HTR-8/SVneo (cell line): ENCODE results near the gene PRPF8.
"Not testable (repeated sequence)": the region's sequence is repeated elsewhere in the genome, so short reads cannot be mapped to it uniquely, and the experiment has no call there.

ENCODE experiments used
- DNase-seq: peaks from one replicate; pipeline ENCODE4 v3.0.0; 2011; ENCODE audit warnings: low spot score, mixed read lengths; ENCODE audit not compliant: insufficient read length
- FAIRE-seq: peaks from 2 replicates; lab custom pipeline; 2011; peaks lifted over from hg19 to GRCh38; lab: Jason Lieb, UNC

The PRPF8 gene

GRCh38 chr17:1684378-1685189, at the start of gene PRPF8:
PRPF8 (minus strand) TSS chr17:1684867; CDS start chr17:1684571, 296 bp downstream.
- DNase-seq (peak; percentile 100), FAIRE-seq (peak; percentile 97)

- DNase-seq, result no peak
- FAIRE-seq, result no peak
Measured at GRCh38 chr17:1733759-1734158, 49.1 kb upstream of the PRPF8 start.

DNA sequence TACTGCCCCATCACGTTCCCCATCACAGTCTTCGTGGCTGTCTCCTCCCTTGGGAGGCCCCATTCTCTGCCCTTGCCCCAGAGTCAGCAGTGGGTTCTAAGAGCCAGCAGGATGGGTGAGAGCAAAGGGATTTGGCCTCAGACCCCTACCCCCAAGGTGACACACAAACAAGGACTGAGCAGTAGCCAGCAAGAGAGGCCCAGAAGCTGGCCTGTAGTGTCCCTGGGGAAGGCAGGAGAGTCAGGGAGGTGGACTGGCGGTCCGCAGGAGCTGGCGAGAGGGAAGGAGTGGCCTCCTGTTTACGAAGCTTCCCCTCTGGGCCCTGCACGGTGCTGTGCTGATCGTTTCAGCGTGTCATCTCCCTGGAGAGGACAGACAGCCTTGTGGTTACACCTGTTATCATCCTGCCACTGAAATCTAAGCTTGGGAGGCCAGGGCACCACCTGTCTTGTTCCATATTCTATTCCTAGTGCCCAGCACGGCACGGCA, 48.2 kb upstream of the PRPF8 start:
- no peak for FAIRE-seq
- DNase-seq, result no peak

GRCh38 chr17:1732241-1732832, 47.7 kb upstream of the PRPF8 start:
- DNase-seq (no peak), FAIRE-seq (no peak)

GRCh38 chr17:1731194-1731506, 46.5 kb upstream of the PRPF8 start:
- FAIRE-seq (no peak), DNase-seq (no peak)

- DNase-seq (no peak), FAIRE-seq (peak; percentile 36)
Measured at GRCh38 chr17:1730326-1731193, 45.9 kb upstream of the PRPF8 start.

GRCh38 chr17:1729966-1730325, 45.3 kb upstream of the PRPF8 start:
- DNase-seq (no peak), FAIRE-seq (no peak)

DNA sequence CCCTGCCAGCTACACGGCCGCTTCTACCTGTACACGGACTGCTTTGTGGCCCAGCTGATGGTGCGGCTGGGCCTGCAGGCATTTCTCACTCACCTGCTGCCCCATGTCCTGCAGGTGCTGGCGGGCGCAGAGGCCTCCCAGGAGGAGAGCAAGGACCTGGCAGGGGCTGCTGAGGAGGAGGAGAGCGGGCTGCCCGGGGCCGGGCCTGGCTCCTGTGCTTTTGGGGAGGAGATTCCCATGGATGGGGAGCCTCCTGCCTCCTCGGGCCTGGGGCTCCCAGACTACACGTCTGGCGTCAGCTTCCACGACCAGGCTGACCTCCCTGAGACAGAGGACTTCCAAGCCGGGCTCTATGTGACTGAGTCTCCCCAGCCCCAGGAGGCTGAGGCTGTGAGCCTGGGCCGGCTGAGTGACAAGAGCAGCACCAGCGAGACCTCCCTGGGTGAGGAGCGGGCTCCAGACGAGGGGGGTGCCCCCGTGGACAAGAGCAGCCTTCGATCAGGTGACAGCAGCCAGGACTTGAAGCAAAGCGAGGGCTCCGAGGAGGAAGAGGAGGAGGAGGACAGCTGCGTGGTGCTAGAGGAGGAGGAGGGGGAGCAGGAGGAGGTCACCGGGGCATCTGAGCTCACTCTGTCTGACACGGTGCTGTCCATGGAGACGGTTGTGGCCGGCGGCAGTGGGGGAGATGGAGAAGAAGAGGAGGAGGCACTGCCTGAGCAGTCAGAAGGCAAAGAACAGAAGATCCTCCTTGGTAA, 43.4 kb upstream of the PRPF8 start:
- DNase-seq, result no peak

GRCh38 chr17:1727258-1727789, 42.7 kb upstream of the PRPF8 start:
- DNase-seq, result no peak
- no peak for FAIRE-seq

More for the DNA sequence above, 43.4 kb upstream of the PRPF8 start:
- FAIRE-seq, result no peak

- FAIRE-seq (no peak), DNase-seq (no peak)
Measured at GRCh38 chr17:1726626-1727257, 42.1 kb upstream of the PRPF8 start.

GRCh38 chr17:1725642-1726511, 41.2 kb upstream of the PRPF8 start:
- peak; percentile 67 for FAIRE-seq
- no peak for DNase-seq

- FAIRE-seq, result peak; percentile 68
Measured at GRCh38 chr17:1724869-1725641, 40.4 kb upstream of the PRPF8 start.

GRCh38 chr17:1724351-1724868, 39.7 kb upstream of the PRPF8 start, which contains the start of gene WDR81:
WDR81 (plus strand) TSS chr17:1724704; CDS start chr17:1724960, 256 bp downstream.
- DNase-seq (peak; percentile 94), FAIRE-seq (no peak)

More at GRCh38 chr17:1724869-1725641, 40.4 kb upstream of the PRPF8 start:
- DNase-seq, result no peak

- DNase-seq, FAIRE-seq: not testable (repeated sequence)
Measured at GRCh38 chr17:1722022-1722421, 37.4 kb upstream of the PRPF8 start.

GRCh38 chr17:1720856-1721386, 36.3 kb upstream of the PRPF8 start:
- DNase-seq, result no peak
- FAIRE-seq, result peak; percentile 71

- DNase-seq (no peak), FAIRE-seq (no peak)
Measured at GRCh38 chr17:1718362-1719165, 33.9 kb upstream of the PRPF8 start.
